Bone marrow (tissue), 2 donors: Measurements from ENCODE around the gene FAM107B.

ENCODE experiments used
- DNase-seq, 2 donors: peaks; one replicate each; lab custom pipeline; 2025; lab: John Stamatoyannopoulos, UW

The FAM107B gene

DNA sequence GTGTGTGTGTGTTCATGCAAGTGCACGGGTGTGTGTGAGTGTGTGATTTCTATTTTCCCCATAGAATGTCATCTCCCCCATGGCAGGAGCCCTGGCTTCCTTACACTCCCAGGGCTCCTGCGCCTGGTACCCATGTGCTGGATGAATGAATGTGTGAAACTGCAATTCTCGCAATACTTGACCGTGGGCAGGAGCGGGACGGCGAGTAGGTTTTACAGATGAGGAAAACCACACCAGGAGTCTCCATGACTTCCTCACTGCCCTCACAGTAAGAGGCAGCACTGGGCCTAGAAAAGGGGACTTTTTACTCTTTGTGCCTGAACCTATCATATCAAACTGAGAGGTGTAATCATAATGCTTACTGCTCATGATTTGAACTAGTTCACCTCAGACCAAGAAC is 276.4 kb downstream of the FAM107B start:
- no peak for DNase-seq

DNA sequence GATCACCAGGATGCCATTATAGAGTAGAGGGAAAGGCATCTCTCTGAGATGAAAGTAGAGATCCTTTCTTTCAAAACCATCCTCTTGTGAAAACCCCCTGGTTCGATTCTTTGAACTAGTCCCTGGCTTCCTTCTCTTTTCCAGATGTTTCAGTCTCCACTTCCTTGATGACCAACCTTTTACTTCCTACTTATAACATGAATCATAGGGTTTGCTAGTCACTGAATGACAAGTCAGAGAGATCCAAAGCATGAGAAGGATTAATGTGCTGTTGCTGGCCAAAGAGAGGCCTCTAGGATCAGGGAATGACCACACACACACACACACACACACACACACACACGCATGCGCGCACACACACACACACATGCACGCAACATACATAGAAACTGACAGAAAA is 282.9 kb downstream of the FAM107B start:
- no peak for DNase-seq

DNA sequence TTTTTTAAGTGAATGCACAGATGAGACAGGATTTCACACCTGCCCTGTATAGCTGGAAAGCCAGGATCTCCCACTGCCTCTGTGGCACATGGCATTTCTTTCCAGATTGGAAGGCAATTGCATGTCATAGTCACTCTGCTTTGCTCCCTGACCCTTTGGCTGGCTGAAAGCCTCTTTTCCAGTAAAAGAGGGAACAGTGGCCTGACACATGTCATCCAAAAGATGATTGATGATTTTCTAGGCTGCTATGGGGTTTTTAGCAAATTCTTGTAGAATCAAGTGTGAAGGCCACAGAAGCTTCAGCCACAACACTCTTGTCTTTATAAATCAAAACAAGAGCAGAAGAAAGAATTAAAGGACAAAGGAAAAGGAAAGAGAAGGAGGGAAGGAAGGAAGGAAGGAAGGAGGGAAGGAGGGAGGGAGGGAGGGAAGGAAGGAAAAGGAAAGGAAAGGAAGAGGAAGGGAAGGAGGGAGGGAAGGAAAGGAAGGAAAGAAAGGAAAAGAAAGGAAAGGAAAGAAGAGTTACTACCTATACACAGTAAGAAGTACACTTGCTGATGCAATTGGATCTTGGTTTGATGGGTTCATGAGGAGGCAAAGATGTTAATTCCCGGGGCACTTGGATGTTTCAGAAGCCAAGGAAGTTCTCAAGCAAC is 285.0 kb downstream of the FAM107B start:
- no peak for DNase-seq

DNA sequence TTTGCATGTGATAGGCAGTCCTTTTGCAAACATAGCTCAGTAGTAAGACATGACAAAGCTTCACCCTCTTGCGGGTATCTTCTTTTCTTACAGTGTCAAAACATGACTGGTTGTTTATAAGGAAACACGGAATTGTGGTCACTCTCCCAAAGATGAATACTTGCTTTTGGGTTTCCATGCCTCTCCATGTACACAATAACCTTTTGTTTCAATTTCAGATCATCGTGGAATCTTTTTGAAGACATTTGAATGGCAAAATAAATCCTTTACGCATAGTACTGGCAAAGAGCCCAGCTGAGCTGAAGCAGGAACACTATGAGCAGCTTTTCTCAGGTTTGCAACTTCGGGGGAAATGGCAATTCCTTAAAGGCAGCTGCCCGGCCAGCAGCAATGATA is 287.2 kb downstream of the FAM107B start:
- DNase-seq: no peak

DNA sequence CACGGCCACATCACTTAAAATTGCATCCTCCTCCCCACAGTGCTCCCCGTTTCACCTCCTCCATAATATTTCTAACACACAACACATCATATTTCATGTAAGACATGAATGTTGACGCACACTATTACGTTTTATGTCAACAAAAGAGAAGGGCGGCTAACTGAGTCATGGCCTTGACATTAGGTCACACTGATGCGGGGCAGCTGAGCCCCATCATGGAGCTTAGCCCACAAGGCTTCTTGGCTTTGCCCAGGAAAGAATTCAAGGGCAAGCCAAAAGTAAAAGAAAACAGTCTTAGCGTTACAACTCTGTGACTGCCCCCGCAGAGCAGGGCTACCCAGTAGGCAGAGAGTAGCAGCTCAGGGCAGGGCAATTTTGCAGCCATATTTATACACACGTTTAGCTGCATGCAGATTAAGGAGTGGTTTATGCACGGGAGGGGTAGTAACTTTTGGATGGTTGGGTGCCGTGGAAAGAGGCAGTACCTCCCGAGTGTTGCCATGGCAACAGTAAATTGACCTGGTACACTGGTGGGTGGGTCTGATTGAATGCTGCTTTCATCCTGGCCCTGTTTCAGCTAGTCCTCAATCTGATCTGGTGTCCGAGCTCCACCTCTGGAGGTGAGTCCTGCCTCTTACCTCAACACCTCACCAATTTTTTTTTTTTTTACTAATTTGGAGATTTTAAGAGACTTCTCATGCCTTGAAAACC is 287.8 kb downstream of the FAM107B start:
- DNase-seq: no peak

DNA sequence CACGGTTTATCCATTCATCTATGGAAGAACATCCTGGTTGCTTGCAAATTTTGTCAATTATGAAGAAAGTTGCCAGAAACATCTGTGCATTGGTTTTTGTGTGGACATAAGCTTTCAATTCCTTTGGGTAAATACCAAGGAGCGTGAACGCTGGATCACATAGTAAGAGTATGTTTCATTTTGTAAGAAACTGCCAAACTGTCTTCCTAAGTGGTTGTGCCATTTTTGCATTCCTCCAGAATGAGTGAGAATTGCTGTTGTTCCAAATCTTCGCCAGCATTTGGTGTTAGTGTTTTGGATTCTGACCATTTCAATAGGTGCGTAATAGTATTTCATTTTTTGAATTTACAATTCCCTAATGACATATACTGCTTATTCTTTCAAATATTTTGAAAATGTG is 288.7 kb downstream of the FAM107B start:
- no peak for DNase-seq

DNA sequence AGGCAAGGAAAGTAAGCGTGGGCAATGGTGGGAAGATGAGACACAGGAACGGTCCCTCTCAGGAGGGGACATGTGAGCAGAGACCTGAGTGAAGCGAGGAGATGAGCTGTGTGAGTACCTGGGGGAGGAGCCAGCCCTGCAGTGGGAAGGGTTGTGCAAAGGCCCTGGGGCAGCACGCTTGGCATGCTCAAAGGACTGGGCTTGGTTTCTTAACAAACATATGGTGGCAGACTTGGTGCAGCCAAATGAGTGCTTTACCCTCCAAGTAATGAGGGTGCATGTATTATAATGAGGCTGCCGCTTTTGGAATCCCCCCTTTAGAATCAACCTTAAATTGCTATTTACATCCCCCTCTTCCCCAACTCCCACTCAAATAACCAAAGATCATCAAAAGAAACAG is 291.3 kb downstream of the FAM107B start:
- DNase-seq: no peak

DNA sequence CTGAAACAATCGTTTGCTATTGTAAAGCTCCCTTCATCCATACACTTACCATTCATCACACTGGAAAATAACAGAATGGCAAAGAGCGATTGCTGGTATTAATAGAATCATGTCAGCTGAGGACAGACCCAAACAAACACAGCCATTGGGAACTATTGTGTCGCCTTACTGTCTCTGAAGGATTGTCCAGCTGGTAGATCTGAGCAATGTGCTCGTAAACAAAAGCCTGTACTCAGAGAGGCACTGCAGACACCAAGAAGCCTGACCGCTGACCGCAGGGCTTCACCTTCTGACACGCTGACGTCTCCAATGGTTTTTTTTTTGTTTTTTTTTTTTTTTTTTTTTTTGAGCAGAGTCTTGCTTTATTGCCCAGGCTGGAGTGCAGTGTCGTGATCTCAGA is 292.9 kb downstream of the FAM107B start:
- no peak for DNase-seq

DNA sequence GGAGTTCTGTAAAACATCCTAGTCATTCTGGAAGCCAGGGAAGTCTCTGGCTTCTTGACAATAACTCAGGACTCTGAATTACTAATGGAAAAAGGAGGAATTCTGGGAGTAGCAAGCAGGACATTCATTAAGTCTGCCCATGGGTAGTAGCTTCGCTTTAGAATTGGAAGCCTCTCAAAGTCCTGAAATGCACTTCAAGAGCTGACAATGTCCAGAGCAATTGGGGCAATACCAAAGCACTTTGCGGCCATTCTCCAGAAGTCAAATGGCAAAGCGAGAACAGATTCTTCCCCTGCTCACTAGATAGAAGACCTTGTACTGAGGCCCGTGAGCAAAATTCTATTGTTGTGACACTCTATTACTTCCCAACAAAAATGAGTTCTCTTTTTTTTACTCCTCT is 293.7 kb downstream of the FAM107B start:
- no peak for DNase-seq

DNA sequence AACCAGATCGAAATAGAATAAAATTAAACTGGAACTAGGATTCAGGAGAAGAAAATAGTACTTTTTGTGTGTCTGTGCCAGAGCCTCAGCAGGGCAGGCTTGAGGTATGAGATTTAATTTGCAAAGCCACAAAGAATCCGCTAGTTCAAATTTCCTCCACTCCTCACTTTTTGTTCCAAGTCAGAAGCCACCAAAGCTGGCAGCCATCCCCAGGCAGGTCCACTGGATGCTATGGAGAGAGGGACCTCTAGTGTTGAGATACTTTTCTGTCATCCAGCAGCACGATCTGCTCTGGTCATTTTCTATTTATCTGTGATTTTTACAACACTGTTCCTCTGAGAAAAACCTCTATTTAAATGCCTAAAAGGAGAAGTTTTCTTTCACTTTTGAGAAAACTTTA is 296.1 kb downstream of the FAM107B start:
- no peak for DNase-seq

DNA sequence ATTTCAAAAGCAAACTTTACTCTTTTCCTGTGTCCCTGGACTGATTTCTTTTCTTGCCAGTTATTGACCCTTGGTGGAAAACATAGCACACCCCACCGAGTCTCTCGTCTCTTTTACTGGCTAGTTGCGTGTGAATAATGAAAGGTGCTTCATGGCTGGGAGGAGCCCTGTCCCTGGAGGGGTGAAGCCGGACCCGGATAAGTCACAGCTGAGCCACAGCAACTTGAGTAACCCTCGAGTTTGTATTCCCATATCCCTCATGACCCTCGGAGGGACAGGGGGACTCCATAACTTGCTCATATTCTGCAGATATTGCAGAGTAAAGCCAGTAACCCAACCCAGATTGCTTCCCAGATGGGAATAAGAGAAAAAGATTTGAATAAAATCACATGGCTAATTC is 296.5 kb downstream of the FAM107B start:
- DNase-seq: no peak

DNA sequence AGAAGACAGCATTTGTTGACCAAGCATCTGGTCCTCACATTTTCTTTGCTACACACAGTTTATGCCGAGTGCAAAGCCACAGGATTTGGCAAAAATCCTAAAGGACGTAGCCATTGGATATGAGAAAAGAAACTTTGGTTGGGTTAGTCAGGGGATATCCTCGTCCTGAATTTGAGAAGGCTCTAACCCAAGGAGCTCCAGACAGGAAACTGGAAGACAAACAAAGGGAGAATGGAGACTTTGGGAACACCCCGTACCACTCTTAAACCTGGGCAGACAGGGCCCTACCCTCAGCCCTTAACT is 297.3 kb downstream of the FAM107B start:
- no peak for DNase-seq

DNA sequence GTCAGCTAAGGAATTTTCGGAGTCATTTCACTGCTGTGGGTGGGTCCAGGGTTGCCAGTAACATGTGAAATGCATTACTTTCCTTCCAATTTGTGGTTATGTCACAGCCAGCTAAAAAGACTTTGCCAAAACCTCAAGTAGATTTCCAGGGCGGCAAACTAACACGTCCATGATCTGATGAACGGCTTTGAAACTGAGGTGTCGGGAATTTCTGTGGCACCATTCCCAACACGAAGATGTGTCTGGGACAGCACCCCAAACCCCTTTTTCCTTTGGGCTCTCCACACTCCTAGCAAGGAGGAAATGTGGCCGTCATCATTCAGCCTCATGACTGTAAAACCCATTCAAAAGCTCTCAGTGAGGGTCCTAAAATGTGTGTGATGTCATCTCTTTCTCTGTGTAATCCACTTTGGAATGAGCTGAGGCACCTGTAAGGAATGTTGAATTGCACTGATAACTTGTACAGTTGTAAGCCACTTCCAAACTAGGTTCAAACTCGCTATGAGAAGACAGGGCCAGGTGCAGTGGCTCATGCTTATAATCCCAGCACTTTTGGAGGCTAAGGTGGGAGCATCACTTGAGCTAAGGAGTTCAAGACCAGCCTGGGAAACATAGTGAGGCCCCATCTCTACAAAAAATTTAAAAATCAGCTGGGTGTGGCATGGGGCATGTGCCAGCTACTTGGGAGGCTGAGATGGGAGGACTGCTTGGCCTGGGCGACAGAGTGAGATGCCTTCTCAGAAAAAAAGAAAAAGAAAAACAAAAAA is 297.9 kb downstream of the FAM107B start:
- no peak for DNase-seq

DNA sequence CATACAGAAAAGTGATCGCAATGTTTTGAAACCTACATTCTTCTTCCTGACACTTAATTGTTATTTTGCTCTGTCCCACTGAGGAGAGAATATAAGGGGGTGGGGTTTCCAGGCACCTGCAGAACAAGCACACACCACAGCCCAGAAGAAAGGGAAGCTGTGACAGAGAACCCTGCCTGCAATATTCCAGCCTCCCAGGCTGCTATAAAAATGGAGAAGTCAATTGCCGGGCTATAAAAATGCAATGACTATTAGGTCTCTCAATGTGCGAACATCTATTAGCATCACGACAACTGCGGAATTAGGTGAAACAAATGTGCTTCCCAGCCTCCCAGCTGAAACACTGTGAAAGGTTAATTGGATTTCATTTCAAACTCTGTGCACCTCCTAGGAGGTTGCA is 298.7 kb downstream of the FAM107B start:
- DNase-seq: no peak

DNA sequence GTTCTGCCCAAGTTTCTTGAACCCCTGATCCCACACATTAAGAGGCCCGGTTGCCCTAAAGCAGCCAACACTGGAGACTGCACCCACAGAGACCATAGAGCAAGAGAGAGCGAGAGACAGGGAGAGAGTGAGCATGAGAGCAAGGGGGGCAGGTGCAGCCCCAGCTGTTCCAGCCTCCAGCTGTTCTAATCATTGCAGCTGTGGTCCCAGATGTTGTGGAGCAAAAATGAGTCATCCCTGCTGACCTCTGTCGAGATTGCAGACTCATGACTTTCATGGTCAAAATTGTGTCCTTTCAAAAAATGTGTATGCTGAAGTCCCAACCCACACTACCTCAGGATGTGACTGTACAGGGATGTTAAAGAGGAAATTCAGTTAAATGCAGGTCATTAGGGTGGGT is 300.0 kb downstream of the FAM107B start:
- no peak for DNase-seq

DNA sequence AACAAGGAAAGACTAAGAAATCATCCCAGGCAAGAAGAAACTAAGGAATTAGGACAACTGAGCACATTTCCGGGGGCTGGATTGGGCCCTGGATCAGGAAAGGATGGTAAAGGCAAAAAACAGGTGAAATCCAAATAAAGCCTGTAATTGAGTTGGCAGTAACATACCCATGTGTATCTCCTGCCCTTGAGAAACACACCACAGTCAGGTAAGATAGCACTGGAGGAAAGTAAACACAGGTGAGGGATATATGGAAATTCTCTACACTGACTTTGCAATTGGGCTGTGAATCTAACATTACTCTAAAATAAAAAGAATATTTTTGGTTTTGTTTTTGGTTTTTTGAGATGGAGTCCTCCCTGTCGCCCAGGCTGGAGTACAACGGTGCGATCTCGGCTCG is 303.8 kb downstream of the FAM107B start:
- no peak for DNase-seq

DNA sequence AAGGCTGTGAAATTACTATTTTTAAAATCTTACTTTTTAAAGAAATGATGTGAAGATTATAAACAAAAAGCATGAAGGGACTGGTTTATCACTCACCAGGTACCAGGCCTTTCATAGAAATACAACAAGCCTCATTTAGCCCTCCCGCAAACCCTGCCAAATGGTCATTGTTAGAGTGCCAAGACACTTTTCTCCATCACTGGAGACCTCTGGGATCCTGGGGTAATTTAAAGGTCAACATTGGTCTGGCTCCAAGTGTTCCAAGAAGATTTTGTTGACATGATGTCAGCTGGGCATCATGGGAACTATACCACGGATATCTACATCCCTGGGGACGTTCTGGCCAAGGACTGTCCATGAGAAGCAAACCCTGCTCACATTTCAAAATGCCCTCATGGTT is 306.0 kb downstream of the FAM107B start:
- no peak for DNase-seq
